GM19099 (cell line): ENCODE results near the gene DDX39A.

ENCODE experiments used
- POLR2A ChIP-seq: IDR thresholded peaks from 3 replicates; pipeline ENCODE4 v1.6.1; 2011; ENCODE audit warnings: low read depth; ENCODE audit not compliant: insufficient read length; ENCODE audit errors: extremely low read depth

Gene DDX39A

GRCh38 chr19:14439014-14439413 is 19.9 kb upstream of the DDX39A start:
- TF ChIP-seq POLR2A = no peak

GRCh38 chr19:14437578-14438140 is 18.5 kb upstream of the DDX39A start:
- no peak for TF ChIP-seq POLR2A

GRCh38 chr19:14435320-14436050 is 16.3 kb upstream of the DDX39A start:
- no peak for TF ChIP-seq POLR2A

DNA sequence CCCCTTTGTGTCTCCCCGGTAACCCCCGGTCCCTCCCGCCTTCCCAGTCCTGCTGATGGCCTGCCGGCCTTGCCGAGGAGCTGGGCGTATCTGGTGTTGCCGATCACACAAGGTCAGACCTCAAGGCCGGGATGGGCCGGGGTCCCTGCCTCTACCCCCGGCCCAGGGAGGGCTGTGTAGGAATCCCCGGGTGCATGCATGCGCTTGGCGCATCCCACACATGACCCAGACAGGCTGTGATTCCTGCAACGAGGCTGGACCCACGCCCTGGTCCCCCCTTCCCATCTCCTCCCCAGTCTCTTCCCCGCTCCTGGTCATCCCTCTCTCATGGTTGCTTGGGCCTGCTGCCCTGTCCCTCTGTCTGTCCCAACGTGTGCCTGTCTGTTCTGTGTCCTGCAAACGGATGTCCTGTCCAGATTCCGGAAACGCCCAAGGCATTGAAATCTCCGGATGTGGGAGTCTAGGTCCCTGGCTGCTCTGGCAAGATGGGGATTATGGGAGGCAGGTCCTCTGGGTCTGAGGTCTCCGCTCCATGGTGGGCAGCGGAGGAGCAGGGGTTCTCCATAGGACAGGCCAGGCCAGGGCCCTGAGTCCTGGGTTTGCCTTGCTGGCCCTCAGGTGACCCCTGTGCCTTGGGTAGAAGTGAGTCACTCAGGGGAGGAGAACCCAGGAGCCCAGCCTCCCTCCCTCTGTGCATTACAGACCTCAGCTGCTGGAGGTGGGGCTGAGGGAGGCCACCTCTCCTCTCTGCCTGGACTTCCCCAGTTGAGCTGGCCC is 15.6 kb upstream of the DDX39A start:
- no peak for TF ChIP-seq POLR2A

DNA sequence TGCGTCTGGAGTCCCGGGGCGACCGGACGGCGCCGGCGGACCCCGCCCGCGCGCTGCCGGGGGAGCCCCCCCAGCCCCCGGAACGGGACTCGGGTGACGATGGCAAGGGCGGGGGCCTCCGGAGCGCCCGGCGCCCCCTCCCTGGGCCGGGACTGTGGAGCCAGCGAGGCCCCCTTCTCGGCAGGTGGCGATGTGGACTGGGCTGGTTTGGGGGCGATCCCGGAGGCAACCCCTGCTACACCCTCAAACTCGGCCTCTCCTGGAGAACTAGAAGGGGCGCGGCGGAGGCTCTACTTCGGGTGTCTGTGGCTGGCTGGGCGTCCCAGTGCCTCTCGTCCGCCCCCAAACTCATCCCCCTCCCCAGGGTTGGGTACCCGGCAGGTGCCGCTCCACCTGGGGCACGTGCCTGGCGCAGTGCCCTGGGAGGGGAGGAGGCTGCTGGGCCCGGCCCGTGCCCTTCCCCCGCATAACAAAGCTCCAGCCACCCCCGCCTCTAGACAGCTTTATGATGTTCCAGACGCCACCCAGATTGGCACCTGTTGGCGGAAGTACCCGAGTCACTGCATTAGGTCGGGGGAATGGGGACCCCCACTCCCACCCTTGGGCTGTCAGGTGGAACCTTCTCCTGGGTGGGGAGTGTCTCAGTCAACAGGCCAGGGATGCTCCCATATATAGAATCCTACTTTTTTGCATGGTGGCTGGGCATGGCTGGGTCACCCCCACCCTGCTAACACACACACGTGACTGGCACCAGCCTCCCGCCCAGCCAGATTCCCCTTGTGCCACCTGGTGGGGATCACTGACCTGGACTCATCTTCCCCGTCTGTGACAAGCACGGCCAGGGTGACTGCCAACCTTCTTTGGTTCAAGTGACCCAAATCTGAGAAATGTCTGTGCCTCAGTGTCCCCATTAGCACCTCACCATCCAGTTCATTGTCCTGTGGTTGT is 14.7 kb upstream of the DDX39A start:
- no peak for TF ChIP-seq POLR2A

DNA sequence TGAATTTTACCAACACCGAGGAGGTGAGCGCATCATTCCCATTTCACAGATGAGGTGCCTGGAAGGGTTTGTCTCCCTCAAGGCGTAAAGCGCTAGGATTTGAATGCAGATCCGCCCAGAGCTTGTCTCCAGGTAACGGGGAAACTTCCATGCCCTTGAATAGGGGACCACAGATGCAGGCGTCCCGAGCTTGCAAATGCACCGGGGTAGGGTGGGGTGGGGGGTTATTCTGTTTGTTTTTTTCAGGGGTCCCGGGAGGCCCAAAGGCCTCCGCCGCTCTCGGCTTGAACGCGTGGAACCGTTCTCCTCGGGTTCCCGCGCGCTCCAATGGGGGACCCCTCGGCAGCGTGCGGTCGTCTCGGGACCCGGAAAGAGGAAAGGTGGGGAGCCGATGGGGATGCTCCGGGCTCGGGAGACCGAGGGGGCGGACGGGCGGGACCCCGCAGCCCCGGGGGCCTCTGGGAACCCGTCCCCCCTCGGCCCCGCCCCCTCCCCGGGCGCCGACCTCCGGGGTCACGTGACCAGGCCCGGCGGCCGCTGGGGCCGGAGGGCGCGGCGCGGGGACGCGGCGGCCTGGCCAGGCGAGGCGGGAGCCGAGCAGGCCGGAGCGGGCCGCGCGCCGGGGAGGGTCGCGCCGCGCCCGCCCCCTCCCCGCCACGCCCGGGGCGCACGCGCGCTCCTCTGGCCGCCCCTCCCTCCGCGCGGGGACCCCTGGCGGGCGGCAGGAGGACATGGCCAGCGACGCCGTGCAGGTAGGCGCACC is 13.8 kb upstream of the DDX39A start, which contains the start of gene PKN1:
Gene PKN1, plus strand, starts transcription at position 516 of the 763 bp plus-strand sequence. Its CDS starts 216 bp downstream, at position 732.
- TF ChIP-seq POLR2A = peak; percentile 69

- no peak for TF ChIP-seq POLR2A
These were observed 11.6 kb upstream of the DDX39A start for GRCh38 chr19:14430712-14431111.

DNA sequence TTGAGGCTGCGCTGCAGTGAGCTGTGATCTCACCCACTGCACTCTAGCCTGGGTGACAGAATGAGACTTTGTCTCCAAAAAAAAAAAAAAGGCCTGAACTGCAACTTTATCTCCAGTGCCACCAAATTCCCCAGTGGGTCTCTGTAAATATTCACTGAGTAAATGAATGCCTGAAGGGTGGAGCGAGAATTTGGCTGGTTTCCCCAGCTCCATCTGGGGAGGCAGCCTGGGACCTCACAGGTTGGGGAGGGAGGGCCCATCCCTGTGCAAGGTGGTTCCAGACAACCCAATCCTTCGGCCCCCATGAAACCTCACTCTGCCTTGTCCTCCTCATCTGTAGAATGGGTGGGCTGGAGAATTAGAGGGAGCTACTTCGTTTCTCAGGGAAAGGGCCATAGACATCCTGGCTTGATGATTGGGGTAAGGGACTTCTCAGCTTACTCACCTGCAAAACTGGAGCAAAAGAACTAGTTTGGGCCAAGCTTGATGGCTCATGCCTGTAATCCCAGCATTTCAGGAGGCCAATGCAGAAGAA is 9.8 kb upstream of the DDX39A start:
- no peak for TF ChIP-seq POLR2A

DNA sequence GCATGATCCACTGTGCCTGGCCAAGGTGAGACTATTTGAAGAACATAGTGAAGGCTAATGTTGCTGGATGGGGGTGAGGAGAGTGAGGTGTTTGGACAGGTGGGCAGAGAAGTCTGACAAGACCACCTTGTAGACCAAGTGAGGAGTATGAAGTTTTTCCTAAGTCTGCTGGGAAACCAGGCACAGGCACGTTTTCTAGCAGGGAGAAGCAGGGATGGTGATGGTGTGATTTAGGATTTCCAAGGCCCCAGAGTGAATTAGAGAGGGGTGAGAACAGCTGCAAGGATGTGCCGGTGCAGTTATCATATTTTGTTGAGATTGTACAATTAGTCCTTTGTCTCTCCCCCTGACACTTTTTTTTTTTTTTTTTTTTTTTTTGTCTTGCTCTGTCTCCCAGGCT is 8.3 kb upstream of the DDX39A start:
- no peak for TF ChIP-seq POLR2A

DNA sequence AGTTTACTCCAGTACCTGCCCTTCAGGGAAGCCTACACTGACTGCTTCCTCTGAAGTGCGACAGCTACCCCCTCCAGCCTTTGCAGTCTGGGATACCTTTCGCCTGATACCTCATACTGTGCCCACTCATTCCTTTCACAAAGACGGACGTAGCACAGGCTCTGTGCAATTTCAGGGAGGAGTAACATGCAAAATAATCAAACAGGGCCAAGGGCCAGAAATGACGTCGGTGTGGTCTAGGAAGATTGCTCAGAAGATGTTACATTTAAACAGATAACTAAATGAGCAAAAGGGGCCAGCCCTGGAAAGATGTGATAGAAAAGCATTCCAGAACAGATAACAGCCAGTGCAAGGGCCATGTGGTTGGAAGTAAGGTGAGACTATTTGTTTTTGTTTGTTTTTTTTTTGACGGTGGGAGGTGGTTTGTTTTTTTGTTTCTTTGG is 6.6 kb upstream of the DDX39A start:
- TF ChIP-seq POLR2A = no peak

- no peak for TF ChIP-seq POLR2A
These were observed 360 bp downstream of the DDX39A start for GRCh38 chr19:14418856-14419105.

GRCh38 chr19:14416817-14417231 is 2.3 kb downstream of the DDX39A start:
- TF ChIP-seq POLR2A = no peak

GRCh38 chr19:14414926-14415690 is 4.0 kb downstream of the DDX39A start:
- no peak for TF ChIP-seq POLR2A

DNA sequence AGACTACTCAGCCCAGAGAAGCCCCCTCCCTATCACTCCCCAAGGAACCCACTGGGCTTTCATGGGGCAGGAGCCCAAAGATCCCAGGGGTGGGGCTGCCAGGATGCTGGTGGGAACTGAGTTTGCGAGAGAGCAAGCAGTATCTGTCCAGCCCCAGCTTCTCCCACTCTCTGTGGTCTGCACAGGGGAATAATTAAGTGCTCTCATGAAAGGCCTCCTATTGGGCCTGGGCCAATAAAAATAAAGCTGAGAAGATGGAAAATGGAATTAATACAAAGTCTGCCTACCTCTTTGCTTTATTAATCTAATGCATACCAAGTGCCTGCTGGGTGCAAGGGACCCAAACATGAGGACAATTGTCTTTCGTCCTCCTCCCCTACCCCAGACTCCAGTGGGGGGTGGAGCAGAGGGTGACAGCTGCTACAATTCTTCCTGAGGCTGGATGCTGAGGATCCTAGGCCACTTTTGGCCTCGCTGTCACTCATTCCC is 5.4 kb downstream of the DDX39A start:
- no peak for TF ChIP-seq POLR2A
